ENCODE results near the gene SPTBN1.

SPTBN1 gene

GRCh38 chr2:54657664-54658083 lies 201.5 kb downstream of the SPTBN1 start:
- TF ChIP-seq JUND (IDR thresholded peaks at IDR 0.05; ENCODE audit: low read depth), result no peak
- DNase-seq (ENCODE audit: low read depth in 1 of 2, low spot score in 1 of 2), result peak; percentile 46 to 69
- in situ Hi-C loops (cut with HindIII; ENCODE audit: low pct_unique_long_range_greater_than_20kb, low sequenced_read_pairs), result no loop called here

- no peak for DNase-seq (ENCODE audit: low read depth in 1 of 2, low spot score in 1 of 2)
- no peak for TF ChIP-seq JUND (IDR thresholded peaks at IDR 0.05; ENCODE audit: low read depth)
- in situ Hi-C loops (cut with HindIII; ENCODE audit: low pct_unique_long_range_greater_than_20kb, low sequenced_read_pairs), result no loop called here
Observed at GRCh38 chr2:54658564-54659071, 202.5 kb downstream of the SPTBN1 start.

GRCh38 chr2:54659527-54659926 lies 203.4 kb downstream of the SPTBN1 start:
- DNase-seq (ENCODE audit: low read depth in 1 of 2, low spot score in 1 of 2), result no peak
- TF ChIP-seq JUND (IDR thresholded peaks at IDR 0.05; ENCODE audit: low read depth), result no peak
- in situ Hi-C loops (cut with HindIII; ENCODE audit: low pct_unique_long_range_greater_than_20kb, low sequenced_read_pairs), result no loop called here

GRCh38 chr2:54660752-54661151 lies 204.6 kb downstream of the SPTBN1 start:
- in situ Hi-C loops (cut with HindIII; ENCODE audit: low pct_unique_long_range_greater_than_20kb, low sequenced_read_pairs), result no loop called here
- no peak for DNase-seq (ENCODE audit: low read depth in 1 of 2, low spot score in 1 of 2)
- TF ChIP-seq JUND (IDR thresholded peaks at IDR 0.05; ENCODE audit: low read depth), result no peak

- no peak for TF ChIP-seq JUND (IDR thresholded peaks at IDR 0.05; ENCODE audit: low read depth)
- DNase-seq (ENCODE audit: low read depth in 1 of 2, low spot score in 1 of 2), result no peak
- in situ Hi-C loops (cut with HindIII; ENCODE audit: low pct_unique_long_range_greater_than_20kb, low sequenced_read_pairs), result no loop called here
Observed at GRCh38 chr2:54663424-54664030, 207.4 kb downstream of the SPTBN1 start.

GRCh38 chr2:54664238-54664786 lies 208.2 kb downstream of the SPTBN1 start:
- TF ChIP-seq JUND (IDR thresholded peaks at IDR 0.05; ENCODE audit: low read depth), result no peak
- in situ Hi-C loops (cut with HindIII; ENCODE audit: low pct_unique_long_range_greater_than_20kb, low sequenced_read_pairs), result no loop called here
- no peak for DNase-seq (ENCODE audit: low read depth in 1 of 2, low spot score in 1 of 2)

GRCh38 chr2:54665436-54665856 lies 209.3 kb downstream of the SPTBN1 start:
- peak in 1 of 2 experiments; percentile 30 for DNase-seq (ENCODE audit: low read depth in 1 of 2, low spot score in 1 of 2)
- in situ Hi-C loops (cut with HindIII; ENCODE audit: low pct_unique_long_range_greater_than_20kb, low sequenced_read_pairs), result no loop called here
- TF ChIP-seq JUND (IDR thresholded peaks at IDR 0.05; ENCODE audit: low read depth), result no peak

- in situ Hi-C loops (cut with HindIII; ENCODE audit: low pct_unique_long_range_greater_than_20kb, low sequenced_read_pairs), result no loop called here
- no peak for TF ChIP-seq JUND (IDR thresholded peaks at IDR 0.05; ENCODE audit: low read depth)
- DNase-seq (ENCODE audit: low read depth in 1 of 2, low spot score in 1 of 2), result peak in 1 of 2 experiments; percentile 51
Observed at GRCh38 chr2:54666131-54666633, 210.1 kb downstream of the SPTBN1 start.

- DNase-seq (ENCODE audit: low read depth in 1 of 2, low spot score in 1 of 2), result no peak
- no peak for TF ChIP-seq JUND (IDR thresholded peaks at IDR 0.05; ENCODE audit: low read depth)
- in situ Hi-C loops (cut with HindIII; ENCODE audit: low pct_unique_long_range_greater_than_20kb, low sequenced_read_pairs), result no loop called here
Observed at GRCh38 chr2:54666634-54667265, 210.6 kb downstream of the SPTBN1 start.

GRCh38 chr2:54667266-54667639 lies 211.1 kb downstream of the SPTBN1 start:
- in situ Hi-C loops (cut with HindIII; ENCODE audit: low pct_unique_long_range_greater_than_20kb, low sequenced_read_pairs), result no loop called here
- DNase-seq (ENCODE audit: low read depth in 1 of 2, low spot score in 1 of 2), result no peak
- no peak for TF ChIP-seq JUND (IDR thresholded peaks at IDR 0.05; ENCODE audit: low read depth)

GRCh38 chr2:54667726-54668650 lies 211.9 kb downstream of the SPTBN1 start:
- no peak for TF ChIP-seq JUND (IDR thresholded peaks at IDR 0.05; ENCODE audit: low read depth)
- DNase-seq (ENCODE audit: low read depth in 1 of 2, low spot score in 1 of 2), result no peak
- in situ Hi-C loops (cut with HindIII; ENCODE audit: low pct_unique_long_range_greater_than_20kb, low sequenced_read_pairs), result no loop called here

- no peak for DNase-seq (ENCODE audit: low read depth in 1 of 2, low spot score in 1 of 2)
- in situ Hi-C loops (cut with HindIII; ENCODE audit: low pct_unique_long_range_greater_than_20kb, low sequenced_read_pairs), result no loop called here
- no peak for TF ChIP-seq JUND (IDR thresholded peaks at IDR 0.05; ENCODE audit: low read depth)
Observed at GRCh38 chr2:54668711-54669110, 212.6 kb downstream of the SPTBN1 start.

Measured in T47D (cell line).